Adrenal gland (tissue), 5 donors: ENCODE measurements around the gene RUFY1.

Experiments
- POLR2A ChIP-seq, 2 donors: fragments of 450-650 bp; IDR thresholded peaks; one replicate each; pipeline ENCODE4 v1.6.1; 2017; ENCODE audit warnings: antibody characterized with exemption in 2 of 2, mild to moderate bottlenecking in 2 of 2, moderate library complexity in 1 of 2
- TF ChIP-seq, protein P1 (sequence below), 6 experiments: fragments of 450-650 bp in 4 of 6; fragments of 200-600 bp in 2 of 6; sonication (generic) in 1 of 6; IDR thresholded peaks; 1 replicate in 5 of 6; 2 replicates in 1 of 6; pipeline versions ENCODE4 v1.5.1 to v1.8.0; 2016 to 2021; ENCODE audit warnings: antibody characterized with exemption in 6 of 6, mild to moderate bottlenecking in 2 of 6, moderate library complexity in 1 of 6
- donor health status: DM: no; HTN: no; CAD: no.

GRCh38 chr5:179564526-179564925 lies 14.2 kb downstream of the RUFY1 start:
- TF ChIP-seq, protein P1, sequence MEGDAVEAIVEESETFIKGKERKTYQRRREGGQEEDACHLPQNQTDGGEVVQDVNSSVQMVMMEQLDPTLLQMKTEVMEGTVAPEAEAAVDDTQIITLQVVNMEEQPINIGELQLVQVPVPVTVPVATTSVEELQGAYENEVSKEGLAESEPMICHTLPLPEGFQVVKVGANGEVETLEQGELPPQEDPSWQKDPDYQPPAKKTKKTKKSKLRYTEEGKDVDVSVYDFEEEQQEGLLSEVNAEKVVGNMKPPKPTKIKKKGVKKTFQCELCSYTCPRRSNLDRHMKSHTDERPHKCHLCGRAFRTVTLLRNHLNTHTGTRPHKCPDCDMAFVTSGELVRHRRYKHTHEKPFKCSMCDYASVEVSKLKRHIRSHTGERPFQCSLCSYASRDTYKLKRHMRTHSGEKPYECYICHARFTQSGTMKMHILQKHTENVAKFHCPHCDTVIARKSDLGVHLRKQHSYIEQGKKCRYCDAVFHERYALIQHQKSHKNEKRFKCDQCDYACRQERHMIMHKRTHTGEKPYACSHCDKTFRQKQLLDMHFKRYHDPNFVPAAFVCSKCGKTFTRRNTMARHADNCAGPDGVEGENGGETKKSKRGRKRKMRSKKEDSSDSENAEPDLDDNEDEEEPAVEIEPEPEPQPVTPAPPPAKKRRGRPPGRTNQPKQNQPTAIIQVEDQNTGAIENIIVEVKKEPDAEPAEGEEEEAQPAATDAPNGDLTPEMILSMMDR (IDR thresholded peaks at IDR 0.05) = no peak
- no peak for TF ChIP-seq POLR2A (IDR thresholded peaks at IDR 0.05)
